ENCODE data around the gene C10orf53.

DNA sequence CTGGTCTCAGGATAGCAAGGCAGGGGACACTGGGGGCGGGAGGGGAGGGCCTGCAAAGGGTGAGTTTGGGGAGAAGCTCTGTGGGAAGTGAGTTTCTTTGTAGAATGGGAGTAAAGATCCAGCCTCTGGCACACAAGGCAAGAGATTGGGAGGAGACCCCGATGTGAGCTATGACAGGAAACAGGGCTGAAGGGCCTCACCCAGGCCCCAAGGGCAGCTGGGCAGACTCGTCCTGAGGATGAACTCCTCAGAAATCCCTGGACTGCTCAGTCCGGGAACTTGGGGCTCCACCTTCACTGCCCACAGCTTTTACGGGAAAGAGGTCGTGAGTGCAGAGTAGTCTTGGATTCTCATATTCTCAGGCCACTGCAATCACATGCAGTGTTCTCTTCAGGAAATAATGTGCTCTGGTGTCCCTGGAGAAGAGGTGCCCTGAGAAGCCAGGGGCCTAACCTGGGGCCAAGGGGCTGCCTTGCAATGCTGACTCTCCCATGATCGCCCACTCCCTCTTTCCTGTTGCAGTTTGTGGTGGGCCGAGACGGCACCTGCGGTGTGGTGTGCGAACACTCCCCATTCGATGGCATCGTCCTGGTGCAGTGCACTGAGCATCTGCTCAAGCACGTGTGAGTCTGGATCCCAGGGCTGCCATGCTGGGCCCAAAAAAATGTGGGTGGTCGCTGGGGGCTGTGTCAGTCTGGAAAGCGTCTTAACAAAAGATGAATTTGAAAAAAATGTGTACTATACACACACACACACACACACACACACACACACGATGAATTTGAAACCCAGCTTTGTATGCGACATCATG, 31.3 kb upstream of the C10orf53 start:
- TF ChIP-seq CTCF (IDR thresholded peaks at IDR 0.05 in 2 of 3, conservative IDR thresholded peaks at IDR 0.05 in 1 of 3; ENCODE audit: control insufficient read depth in 2 of 3, extremely low read depth in 1 of 3, insufficient read depth in 1 of 3, low read depth in 3 of 3, low read length in 3 of 3) (no peak), NFIC (IDR thresholded peaks at IDR 0.05; ENCODE audit: low read depth, low read length) (no peak), YY1 (IDR thresholded peaks at IDR 0.05; ENCODE audit: low read depth, low read length) (no peak)

All from GM12878 (cell line).